GM23338 (cell line): ENCODE results near the gene CCDC50.

Experiments used
- CREB1 ChIP-seq: fragments of 250-450 bp; sonication (Bioruptor Pico); IDR thresholded peaks from 2 replicates; pipeline ENCODE4 v1.5.0; 2020; ENCODE audit warnings: low read depth, mild to moderate bottlenecking, moderate library complexity
- EZH2 ChIP-seq: fragments of 200-600 bp; sonication (generic); IDR thresholded peaks from one replicate; pipeline ENCODE4 v1.8.0; 2017; ENCODE audit warnings: antibody characterized with exemption, mild to moderate bottlenecking, low read depth; ENCODE audit not compliant: unreplicated experiment
- EZH2phosphoT487 ChIP-seq: fragments of 200-600 bp; sonication (generic); IDR thresholded peaks from one replicate; pipeline ENCODE4 v1.8.1; 2018; ENCODE audit warnings: antibody characterized with exemption; ENCODE audit not compliant: unreplicated experiment
- JUNB ChIP-seq: IDR thresholded peaks from one replicate; pipeline ENCODE4 v1.6.1; 2016; ENCODE audit warnings: antibody characterized with exemption; ENCODE audit not compliant: unreplicated experiment
- NANOG ChIP-seq: IDR thresholded peaks from 2 replicates; pipeline ENCODE4 v1.6.1; 2016; ENCODE audit warnings: antibody characterized with exemption, borderline replicate concordance
- POLR2AphosphoS5 ChIP-seq: IDR thresholded peaks from 2 replicates; pipeline ENCODE4 v1.6.1; 2016; ENCODE audit warnings: antibody characterized with exemption, low read depth
- TF ChIP-seq, protein P1 (sequence below), 2 experiments: fragments of 200-600 bp in 1 of 2; sonication (generic) in 1 of 2; conservative IDR thresholded peaks; 2 replicates each; pipeline versions ENCODE4 v1.5.1 to v1.6.1; 2016 to 2017; ENCODE audit warnings: antibody characterized with exemption in 2 of 2, low read depth in 2 of 2, mild to moderate bottlenecking in 2 of 2, moderate library complexity in 1 of 2
- TF ChIP-seq, protein P2 (sequence below): IDR thresholded peaks from one replicate; pipeline ENCODE4 v1.6.1; 2018; ENCODE audit warnings: antibody characterized with exemption; ENCODE audit not compliant: unreplicated experiment

DNA sequence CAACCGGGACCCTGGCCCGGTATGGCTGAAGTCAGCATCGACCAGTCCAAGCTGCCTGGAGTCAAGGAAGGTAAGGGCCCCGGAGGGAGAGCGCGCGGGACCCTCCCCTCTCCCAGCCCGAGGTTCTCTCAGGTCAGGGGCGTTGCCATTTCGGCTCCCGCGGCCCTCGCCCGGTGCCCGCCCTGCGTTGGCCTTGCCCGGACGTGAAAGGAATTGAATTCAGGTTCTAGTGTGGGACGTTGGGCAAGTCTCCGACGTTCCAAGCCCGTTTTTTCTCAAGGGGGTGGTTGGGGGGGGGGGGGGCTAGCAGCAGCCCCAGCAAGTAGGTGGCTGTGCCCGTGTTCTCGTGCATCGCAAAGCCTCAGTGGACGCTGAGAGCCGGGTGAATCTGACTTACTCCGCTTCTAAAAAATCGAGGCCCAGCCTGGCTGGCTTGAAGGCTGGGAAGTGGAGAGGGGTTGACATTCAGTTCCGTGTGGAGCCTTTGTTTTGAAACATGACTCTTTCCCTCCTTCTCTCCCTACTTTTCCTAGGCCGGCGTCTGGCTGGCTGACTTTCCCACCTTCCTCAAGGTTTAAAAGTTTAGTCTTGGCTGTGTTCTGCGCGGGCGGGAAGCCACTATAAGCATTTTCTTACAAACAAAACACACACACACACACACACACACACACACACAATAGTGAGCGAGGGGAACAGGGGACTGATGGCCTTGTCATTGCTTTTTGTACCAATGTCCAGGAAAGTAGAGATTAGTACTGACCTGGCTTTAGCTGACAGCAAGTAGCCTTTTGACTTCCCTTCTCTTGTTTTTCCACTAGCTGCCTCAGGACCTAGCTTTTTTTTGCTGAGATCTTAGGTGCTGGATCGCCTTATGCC is 698 bp downstream of the CCDC50 start, which contains the start of gene UTS2B:
- no peak for TF ChIP-seq CREB1 (CRISPR knock-in tag)
- no peak for TF ChIP-seq EZH2
- no peak for TF ChIP-seq POLR2AphosphoS5
- TF ChIP-seq, protein P1, sequence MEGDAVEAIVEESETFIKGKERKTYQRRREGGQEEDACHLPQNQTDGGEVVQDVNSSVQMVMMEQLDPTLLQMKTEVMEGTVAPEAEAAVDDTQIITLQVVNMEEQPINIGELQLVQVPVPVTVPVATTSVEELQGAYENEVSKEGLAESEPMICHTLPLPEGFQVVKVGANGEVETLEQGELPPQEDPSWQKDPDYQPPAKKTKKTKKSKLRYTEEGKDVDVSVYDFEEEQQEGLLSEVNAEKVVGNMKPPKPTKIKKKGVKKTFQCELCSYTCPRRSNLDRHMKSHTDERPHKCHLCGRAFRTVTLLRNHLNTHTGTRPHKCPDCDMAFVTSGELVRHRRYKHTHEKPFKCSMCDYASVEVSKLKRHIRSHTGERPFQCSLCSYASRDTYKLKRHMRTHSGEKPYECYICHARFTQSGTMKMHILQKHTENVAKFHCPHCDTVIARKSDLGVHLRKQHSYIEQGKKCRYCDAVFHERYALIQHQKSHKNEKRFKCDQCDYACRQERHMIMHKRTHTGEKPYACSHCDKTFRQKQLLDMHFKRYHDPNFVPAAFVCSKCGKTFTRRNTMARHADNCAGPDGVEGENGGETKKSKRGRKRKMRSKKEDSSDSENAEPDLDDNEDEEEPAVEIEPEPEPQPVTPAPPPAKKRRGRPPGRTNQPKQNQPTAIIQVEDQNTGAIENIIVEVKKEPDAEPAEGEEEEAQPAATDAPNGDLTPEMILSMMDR (conservative IDR thresholded peaks at IDR 0.05; ENCODE audit: low read depth in 2 of 2) = no peak
- TF ChIP-seq EZH2phosphoT487 = no peak
- TF ChIP-seq JUNB = no peak
- TF ChIP-seq, protein P2, sequence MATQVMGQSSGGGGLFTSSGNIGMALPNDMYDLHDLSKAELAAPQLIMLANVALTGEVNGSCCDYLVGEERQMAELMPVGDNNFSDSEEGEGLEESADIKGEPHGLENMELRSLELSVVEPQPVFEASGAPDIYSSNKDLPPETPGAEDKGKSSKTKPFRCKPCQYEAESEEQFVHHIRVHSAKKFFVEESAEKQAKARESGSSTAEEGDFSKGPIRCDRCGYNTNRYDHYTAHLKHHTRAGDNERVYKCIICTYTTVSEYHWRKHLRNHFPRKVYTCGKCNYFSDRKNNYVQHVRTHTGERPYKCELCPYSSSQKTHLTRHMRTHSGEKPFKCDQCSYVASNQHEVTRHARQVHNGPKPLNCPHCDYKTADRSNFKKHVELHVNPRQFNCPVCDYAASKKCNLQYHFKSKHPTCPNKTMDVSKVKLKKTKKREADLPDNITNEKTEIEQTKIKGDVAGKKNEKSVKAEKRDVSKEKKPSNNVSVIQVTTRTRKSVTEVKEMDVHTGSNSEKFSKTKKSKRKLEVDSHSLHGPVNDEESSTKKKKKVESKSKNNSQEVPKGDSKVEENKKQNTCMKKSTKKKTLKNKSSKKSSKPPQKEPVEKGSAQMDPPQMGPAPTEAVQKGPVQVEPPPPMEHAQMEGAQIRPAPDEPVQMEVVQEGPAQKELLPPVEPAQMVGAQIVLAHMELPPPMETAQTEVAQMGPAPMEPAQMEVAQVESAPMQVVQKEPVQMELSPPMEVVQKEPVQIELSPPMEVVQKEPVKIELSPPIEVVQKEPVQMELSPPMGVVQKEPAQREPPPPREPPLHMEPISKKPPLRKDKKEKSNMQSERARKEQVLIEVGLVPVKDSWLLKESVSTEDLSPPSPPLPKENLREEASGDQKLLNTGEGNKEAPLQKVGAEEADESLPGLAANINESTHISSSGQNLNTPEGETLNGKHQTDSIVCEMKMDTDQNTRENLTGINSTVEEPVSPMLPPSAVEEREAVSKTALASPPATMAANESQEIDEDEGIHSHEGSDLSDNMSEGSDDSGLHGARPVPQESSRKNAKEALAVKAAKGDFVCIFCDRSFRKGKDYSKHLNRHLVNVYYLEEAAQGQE = no peak
- TF ChIP-seq NANOG = no peak
